BJ (cell line): ENCODE data around the gene FADS1. TPM values are rescaled to one million over a fixed set of nuclear protein-coding genes. Genes with fewer than 3 reads are reported as not detected.

Source experiments
- CTCF ChIA-PET: fragments of 350-600 bp; formaldehyde crosslinking; extraction: SDS; loops from one replicate; lab custom pipeline; 2021; ENCODE audit warnings: antibody characterized with exemption, inconsistent platforms; lab: Yijun Ruan, JAX
- POLR2A ChIA-PET: fragments of 300-600 bp; sonication (Branson Sonifier 250); formaldehyde crosslinking; extraction: SDS; loops from one replicate; lab custom pipeline; 2021; ENCODE audit warnings: antibody characterized with exemption; lab: Charles Lee
- DNase-seq: peaks from one replicate; pipeline ENCODE4 v3.0.0-alpha.2; 2011; ENCODE audit warnings: low read depth
- H3K27me3 ChIP-seq: 2 replicates; pipeline ENCODE4 v1.6.0; 2011; ENCODE audit warnings: low read length; ENCODE audit not compliant: control insufficient read depth, insufficient read depth
- H3K36me3 ChIP-seq: 2 replicates; pipeline ENCODE4 v1.5.1; 2011; ENCODE audit warnings: low read length; ENCODE audit not compliant: control insufficient read depth, insufficient read depth
- H3K4me3 ChIP-seq: 2 replicates; pipeline ENCODE4 v1.5.1; 2011; ENCODE audit warnings: low read depth, mild to moderate bottlenecking, control low read depth, low read length
- polyA plus RNA-seq: library from polyadenylated mRNA; depleted of rRNA; stranded (reverse); fragments of >200 nt; gene quantifications from 2 replicates; pipeline ENCODE4 v1.2.3, GENCODE V29; 2011
- TF ChIP-seq, protein P1 (sequence below): IDR thresholded peaks from 2 replicates; pipeline ENCODE4 v1.5.1; 2011; ENCODE audit warnings: low read depth, mild to moderate bottlenecking, control low read depth, inconsistent platforms, low read length, moderate library complexity; ENCODE audit not compliant: insufficient read depth

The FADS1 gene
- polyA plus RNA-seq, 1 experiment: 58.0 TPM

DNA sequence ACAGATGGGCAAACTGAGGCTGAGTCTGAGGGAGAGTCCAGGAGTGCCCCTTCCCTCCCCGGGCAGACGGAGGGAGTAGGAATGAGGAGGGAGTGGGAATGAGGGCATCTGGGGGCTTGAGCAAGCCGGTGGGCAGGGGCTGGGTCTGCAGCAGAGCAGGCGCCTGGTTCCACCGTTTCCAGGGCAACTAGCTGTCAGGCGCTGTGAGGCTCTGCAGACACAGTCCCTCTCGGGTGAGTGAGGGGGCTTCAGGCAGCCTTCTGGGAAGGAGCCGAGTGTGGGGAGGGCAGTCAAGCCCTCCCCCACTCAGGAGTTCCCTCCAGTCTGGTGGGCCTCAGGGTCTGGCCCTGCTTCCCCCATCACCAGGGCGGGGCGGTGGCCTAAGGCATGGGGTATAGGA lies 43.4 kb downstream of the FADS1 start:
- no peak for DNase-seq
- H3K27me3 ChIP-seq: no peaks in the 10 kb centered on the region
- H3K36me3 ChIP-seq: no peaks in the 10 kb centered on the region

DNA sequence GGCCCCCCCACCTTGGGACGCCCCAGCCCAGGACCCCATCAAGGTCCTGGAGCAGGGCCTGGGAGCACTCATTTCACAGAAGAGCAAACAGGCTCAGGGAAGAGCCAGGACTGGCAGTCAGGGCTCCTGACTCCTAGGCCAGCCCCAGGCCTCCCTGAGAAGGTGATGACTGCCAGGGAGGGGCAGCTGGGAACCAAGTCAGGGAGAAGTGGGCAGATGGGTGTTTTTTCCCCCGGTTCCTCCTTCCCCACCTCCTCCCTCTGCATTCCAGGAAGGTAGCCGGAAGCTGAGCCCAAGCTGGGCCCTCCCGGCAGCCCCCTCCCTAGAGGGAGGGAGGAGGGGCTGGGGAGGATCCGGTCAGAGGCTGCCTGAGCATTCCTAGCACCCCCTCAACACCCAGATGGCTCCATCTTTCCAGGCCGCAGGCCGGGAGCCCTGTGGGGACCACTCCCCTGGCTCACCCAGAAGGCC lies 44.8 kb downstream of the FADS1 start:
- H3K36me3 ChIP-seq: no peaks in the 10 kb centered on the region
- TF ChIP-seq, protein P1, sequence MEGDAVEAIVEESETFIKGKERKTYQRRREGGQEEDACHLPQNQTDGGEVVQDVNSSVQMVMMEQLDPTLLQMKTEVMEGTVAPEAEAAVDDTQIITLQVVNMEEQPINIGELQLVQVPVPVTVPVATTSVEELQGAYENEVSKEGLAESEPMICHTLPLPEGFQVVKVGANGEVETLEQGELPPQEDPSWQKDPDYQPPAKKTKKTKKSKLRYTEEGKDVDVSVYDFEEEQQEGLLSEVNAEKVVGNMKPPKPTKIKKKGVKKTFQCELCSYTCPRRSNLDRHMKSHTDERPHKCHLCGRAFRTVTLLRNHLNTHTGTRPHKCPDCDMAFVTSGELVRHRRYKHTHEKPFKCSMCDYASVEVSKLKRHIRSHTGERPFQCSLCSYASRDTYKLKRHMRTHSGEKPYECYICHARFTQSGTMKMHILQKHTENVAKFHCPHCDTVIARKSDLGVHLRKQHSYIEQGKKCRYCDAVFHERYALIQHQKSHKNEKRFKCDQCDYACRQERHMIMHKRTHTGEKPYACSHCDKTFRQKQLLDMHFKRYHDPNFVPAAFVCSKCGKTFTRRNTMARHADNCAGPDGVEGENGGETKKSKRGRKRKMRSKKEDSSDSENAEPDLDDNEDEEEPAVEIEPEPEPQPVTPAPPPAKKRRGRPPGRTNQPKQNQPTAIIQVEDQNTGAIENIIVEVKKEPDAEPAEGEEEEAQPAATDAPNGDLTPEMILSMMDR: no peak
- ChIA-PET POLR2A (no interaction called here), CTCF (interaction anchor here (0.6 kb wide), 1 partner anchor 39 kb away, joined by 3 read pairs; no protein-coding TSS in a partner anchor)
- no peak for DNase-seq
- no peaks in the 10 kb centered on the region for H3K27me3 ChIP-seq
- no peak overlapping the region for H3K4me3 ChIP-seq

More for the DNA sequence above, 43.4 kb downstream of the FADS1 start:
- TF ChIP-seq, protein P1: no peak
- CTCF ChIA-PET: interaction anchor here (5.0 kb wide), 1 partner anchor 27 kb away, joined by 25 read pairs; no protein-coding TSS in a partner anchor
- H3K4me3 ChIP-seq: no peak overlapping the region
- POLR2A ChIA-PET: no interaction called here

DNA sequence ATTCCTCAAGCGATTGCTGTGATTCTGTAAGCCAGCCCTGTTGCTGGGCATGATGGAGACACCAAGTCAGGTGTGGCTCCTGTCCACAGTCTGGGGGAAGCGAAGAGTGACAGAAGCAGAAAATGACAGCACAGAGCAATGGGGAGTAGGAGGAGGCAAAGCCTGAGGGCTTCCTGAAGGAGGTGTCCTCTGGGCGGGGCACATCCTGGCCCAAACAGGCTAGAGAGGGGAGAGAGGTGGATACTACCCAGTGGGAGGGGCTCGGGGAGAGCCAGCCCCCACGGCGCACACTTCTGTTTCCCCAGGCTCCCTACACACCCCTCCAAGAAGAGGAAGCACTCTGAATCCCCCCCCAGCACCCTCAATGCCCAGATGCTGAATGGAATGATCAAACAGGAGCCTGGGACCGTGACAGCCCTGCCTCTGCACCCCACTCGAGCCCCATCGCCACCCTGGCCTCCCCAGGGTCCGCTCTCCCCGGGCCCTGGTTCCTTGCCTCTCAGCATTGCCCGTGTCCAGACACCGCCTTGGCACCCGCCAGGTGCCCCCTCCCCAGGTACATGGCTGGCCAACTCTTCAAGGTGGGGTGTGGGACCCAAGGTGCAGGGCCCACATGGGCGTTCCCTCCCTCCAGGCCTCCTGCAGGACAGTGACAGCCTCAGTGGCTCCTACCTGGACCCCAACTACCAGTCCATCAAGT lies 45.5 kb downstream of the FADS1 start:
- Histone ChIP-seq H3K4me3 (no peak overlapping the region), H3K27me3 (no peaks in the 10 kb centered on the region), H3K36me3 (no peaks in the 10 kb centered on the region)
- POLR2A ChIA-PET: no interaction called here
- CTCF ChIA-PET: interaction anchor here (0.6 to 1.0 kb wide), 2 partner anchors 17 to 38 kb away, joined by 3 read pairs; no protein-coding TSS in a partner anchor
- no peak for DNase-seq
- TF ChIP-seq, protein P1: no peak

DNA sequence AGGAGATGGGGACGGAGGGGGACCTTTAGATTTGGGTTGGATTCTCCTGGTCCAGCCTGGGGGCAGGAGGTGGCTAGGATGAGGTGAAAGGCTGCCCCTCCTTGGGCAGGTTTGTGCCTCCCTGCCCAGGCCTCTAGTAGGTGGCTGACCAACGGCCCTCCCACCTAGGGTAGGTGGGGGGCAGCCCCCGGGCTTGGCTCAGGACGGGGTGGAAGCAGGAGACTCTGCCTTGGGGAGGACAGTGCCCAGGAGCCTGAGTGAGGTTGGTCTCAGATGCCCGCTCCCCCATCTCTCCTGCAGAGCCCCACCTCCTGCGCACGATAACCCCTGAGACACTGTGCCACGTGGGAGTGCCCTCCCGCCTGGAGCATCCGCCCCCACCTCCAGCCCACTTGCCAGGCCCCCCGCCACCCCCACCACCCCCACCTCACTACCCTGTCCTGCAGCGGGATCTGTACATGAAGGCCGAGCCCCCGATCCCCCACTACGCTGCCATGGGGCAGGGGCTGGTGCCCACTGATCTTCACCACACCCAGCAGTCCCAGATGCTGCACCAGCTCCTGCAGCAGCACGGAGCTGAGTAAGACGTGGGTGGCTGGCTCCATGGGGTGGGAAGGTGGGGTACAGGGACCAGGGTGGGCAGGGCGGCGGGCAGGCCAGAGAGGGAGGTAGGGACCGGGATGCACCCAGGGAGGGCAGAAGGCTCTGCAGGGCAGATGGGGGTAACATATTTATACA lies 46.7 kb downstream of the FADS1 start:
- H3K4me3 ChIP-seq: no peak overlapping the region
- no peaks in the 10 kb centered on the region for H3K27me3 ChIP-seq
- CTCF ChIA-PET: interaction anchor here (0.7 to 1.9 kb wide), 3 partner anchors 15 to 23 kb away, joined by 3 to 7 read pairs (median 5); no protein-coding TSS in a partner anchor
- TF ChIP-seq, protein P1: no peak
- POLR2A ChIA-PET: no interaction called here
- H3K36me3 ChIP-seq: no peaks in the 10 kb centered on the region
- no peak for DNase-seq
